GM21619 (cell line): Measurements from ENCODE around the gene IPO11.
"Not testable (repeated sequence)": the region's sequence is repeated elsewhere in the genome, so short reads cannot be mapped to it uniquely, and the experiment has no call there.

Source experiments
- ATAC-seq: cut with Tn5 transposase; IDR thresholded peaks from one replicate; pipeline ENCODE4 v1.9.1; 2021; ENCODE audit not compliant: unreplicated experiment

Gene IPO11

DNA sequence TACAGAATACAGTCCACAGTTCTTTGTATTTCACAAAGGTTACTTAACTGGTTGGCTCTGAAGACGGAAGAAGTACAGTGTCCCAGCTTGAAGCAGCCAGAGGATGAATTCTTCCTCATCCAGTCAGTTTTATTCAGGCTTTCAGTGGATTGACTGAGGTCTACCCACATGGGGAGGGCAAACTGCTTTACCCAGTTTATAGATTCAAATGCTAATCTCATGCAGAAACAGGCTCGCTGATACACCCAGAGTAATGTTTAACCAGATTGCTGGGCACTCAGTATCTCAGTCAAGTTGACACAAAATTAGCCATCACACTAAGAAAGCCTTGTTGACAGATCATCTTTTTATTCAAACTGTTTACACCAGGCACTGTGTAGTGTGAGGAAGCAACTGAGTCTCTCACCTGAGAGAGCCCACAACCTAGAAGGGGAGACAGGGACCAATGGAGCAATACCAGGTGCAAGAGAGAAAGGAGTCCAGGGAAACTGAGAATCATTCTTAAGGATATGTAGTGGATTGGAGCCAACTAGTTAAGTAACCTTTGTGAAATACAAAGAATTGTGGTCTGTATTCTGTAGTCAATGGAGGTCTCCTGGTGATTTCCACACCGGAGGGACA lies 181.9 kb downstream of the IPO11 start:
- no peak for ATAC-seq

DNA sequence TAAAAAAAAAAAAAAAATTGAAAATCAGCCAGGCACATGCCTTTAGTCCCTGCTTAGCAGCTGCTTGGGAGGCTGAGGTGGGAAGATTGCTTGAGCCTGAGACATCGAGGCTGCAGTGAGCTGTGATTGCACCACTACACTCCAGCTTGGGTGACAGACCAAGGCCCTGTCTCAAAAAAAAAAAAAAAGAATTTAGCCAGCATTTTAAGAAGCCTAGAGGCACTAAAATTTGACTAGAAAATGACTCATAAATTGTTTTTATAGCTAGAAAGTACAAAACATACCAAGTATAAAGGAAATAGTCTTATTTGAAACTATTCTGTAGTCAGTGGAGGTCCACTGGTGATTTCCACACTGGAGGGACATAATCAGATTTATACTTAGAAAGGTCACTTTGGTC lies 183.5 kb downstream of the IPO11 start:
- ATAC-seq: no peak

DNA sequence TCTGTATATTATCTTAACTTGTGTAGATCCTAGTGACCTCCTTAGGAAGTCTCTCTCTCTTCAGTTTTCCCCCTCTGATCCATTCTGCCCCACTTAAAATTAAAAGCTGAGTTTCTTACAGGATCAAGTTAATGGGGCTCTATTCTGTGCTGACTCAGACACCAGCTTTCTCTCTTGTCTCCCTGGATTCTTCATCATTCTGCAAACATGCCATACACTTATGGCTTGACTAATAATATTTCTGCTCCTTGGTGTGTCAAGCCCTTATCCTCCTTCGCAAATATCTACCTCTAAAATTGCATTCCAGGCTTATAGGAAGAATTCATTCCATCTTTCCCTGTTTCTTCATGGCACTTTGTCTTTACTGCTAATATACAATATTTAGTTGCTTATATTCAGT lies 184.1 kb downstream of the IPO11 start:
- no peak for ATAC-seq

DNA sequence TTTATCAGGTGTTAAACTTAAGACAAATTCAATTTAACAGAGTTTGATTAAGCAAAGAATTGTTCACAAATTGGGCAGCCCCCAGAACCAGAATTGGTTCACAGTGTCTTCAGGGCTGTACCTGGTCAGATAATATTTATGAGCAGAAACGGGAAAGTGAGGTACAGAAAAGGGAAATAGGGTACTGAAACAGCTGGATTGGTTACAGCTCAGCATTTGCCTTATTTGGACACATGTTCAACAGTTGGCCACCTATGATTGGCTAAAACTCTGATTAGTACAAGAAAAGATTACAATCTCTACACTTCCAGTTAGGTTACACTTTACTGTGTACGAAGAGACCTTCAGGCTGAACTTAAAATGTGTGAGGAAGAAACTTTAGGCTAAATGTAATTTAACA lies 184.8 kb downstream of the IPO11 start:
- no peak for ATAC-seq

DNA sequence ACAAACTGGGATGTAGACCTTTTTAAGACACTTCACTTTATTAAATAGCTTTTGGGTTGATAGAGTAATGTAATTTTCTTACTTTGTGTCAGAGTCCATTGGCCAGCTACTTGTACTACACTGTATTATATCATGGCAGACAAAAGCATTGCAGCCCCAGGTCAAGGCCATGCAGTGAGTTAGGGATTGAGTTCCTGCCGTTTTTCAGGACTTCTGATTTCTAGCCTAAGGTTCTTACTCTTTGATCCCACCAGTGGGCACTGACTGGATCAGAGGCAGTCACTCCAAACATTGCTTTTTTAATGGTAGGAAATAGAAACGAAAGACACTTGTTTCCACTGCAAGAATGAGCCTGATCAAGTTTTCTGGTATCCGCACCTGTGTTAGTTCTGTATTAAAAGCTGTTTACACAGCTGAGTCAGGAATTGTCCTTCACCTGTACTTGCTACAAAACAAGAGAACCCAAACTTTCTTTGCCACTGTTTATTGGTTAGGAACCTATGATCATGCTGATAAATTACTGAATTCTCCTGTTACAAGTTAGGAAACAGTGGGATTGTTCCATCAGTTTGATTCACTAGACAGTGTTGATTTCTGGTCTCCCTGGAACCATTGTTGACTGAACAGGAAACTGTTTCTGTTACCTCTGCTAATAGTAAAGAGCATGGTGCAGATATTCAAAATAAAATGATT lies 188.1 kb downstream of the IPO11 start:
- no peak for ATAC-seq

DNA sequence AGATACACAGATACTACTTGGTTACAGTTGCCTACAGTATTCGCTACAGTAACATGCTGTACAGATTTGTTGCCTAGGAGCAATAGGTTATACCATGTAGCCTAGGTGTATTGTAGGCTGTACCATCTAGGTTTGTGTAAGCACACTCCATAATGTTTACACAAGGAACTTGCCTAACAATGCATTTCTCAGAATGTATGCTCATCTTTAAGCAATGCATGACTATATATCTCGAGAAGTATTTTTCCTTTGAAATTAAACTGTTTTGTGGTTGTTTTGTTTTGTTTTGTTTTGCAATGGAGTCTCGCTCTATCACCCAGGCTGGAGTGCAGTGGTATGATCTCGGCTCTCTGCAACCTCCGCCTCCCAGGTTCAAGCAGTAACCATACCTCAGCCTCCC lies 191.4 kb downstream of the IPO11 start:
- no peak for ATAC-seq

DNA sequence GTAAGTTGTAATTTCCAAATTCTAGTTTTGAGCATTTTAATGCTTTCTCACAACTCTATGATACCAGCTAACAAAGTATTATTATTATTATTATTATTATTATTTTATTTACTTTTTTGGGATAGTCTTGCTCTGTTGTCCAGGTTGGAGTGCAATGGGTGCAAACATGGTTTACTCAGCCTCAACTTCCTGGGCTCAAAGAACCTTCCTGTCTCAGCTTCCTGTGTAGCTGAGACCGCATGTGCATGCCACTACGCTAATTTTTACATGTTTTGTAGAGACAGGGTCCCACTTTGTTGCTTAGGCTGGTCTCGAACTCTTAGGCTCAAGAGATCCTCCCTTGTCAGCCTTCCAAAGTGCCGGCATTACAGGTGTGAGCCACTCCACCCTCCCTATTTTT lies 193.1 kb downstream of the IPO11 start:
- no peak for ATAC-seq

DNA sequence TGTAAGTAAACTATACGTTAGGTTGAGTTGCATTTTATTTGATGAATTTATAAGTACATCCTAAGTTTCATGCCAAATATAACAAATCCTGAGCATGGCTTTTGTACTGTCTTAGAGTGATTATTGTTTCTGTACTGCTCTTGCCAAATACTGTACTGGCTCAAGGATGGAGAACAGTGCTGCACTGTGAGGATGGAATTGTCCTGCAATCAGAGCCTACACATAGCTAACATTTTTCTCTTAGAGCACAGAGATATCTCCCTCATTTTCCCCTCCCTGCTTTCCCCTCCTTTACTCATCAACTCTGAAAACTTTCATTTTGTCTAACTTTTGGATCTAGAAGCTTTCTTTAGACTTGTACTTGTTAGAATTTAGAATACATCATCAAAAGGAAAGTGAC lies 194.3 kb downstream of the IPO11 start:
- ATAC-seq: no peak

DNA sequence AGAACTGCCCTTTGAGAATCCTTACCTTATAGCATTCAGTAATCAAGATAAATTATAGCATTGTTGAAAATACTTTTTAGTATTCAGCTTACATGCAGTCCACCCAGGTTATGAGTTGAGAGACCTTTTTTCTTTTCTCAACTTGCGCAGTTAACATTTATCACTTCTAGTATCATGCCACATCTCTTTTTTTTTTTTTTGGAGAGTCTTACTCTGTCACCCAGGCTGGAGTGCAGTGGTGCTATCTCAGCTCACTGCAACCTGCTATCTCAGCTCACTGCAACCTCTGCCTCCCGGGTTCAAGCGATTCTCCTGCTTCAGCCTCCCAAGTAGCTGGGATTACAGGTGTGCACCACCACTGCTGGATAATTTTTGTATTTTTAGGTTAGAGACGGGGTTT lies 195.1 kb downstream of the IPO11 start:
- ATAC-seq: no peak

DNA sequence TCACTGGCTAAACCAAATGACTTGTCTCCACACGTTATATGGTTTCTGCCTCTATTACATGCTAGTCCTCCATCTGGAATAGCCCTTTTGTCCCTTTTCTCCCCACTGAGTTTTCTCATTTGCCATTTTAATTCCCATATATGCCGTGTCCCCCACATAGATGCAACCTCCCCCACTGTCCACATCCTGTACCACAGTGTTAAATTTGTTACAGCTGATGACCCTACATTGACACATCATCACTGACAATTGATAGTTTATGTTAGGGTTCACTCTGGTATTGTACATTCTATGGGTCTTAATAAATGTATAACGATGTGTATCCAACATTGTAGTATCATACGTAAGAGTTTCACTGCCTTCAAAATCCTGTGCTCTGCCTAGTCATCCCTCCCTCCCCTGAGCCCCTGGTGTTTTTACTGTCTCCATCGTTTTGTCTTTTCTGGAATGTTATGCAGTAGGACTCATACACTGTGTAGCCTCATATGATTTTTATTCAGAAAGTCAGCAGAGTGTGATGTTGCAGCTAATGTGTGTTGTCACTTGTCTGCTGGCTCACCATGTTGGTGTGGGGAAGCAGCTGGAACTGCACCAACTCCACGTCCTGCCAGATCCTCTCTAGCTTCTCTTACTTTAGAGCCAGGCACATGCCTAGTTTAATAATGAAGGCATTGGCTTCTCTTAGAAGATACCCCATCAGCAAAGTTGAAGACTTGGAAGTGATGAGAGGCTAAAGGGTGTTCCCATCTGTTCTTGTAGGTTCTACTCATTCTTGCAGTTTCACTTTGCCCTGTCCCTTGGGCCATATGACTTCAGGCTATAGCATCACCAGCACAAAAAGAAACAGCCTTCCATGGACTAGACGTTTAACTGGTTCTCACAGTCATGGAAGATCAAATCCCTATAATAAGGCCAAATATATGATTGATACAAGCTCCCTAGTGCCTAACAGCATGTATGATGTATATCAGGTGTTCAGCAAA lies 196.3 kb downstream of the IPO11 start:
- ATAC-seq: no peak

DNA sequence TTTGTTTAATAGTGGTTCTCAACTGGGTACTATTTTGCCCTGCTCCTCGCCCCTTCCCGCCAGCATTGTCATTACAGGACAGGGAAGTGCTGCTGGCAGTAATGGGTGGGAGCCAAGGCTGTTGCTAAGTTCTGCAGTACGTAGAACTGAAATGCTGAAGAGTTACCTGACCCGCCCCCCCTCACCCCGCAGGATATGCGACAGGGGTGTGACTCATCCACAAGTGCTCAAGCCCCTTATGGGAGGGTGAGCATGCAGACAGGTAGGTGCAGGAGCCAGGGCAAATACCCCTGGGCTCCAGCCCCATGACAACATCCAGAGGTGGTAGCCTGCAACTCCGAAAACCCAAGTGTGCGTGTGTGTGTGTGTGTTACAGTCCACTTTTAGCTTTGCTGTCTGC lies 201.8 kb downstream of the IPO11 start:
- ATAC-seq: no peak

DNA sequence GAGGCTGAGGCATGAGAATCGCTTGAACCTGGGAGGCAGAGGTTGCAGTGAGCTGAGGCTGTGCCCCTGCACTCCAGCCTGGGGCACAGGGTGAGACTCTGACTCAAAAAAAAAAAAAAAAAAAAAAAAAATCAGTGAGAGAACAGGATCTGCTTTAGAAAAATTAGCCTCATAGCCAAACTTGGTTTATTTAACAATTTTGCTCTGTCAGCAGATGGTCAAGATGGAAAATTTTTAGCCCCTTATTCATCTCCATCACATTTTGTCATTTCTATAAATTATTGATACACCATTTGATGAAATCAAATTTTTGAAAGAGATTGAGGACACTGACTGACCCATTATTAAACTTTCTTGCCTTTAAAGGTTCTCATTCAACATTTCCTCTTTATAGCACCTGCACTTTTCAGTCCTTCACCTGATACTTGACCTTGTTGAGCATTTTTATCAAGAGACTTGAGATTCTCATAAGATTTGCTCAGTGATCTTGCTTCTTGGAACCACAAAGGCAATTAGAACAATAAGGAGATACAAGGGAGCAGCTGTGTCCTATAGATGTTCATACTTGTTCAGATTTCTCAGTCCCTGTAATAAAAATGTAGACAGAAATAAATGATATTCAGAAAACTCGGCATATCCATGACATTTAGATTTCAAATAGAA lies 204.2 kb downstream of the IPO11 start:
- no peak for ATAC-seq

DNA sequence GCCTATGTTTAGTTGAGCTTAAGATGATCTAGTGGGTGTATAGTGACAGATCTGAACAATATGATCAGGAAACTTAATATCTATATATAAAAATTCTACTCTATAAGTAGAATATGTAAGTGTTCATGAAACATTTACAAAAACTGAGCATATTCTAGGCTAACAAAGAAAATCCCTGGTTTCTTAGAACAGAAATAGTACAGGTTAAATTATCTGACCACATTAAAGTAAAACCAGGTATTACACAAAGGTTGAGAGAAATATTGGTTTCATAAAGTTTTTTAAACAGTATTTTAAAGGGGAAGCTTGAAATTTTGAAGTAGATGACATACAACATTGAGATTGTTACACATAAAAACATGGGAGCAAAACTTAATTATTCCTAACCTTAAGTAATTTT lies 205.4 kb downstream of the IPO11 start:
- no peak for ATAC-seq

DNA sequence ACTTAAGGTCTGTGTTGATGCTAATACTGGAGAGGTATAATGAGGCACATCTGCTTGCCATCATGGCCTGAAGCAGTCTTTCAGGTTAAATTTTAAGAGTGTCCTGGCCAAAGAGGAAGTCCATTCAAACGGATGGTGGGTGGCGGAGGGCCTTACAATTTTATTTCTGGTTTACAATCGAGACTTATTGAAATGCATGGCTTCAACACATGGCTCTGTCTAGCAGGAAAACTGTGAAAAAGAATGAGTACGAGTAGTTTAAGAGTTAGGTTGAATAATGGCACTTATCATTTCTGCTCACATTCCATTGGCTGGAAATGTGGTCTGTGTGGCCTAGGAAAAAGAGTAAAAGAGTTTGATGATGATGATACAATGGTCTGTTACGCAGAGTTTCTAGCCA lies 208.2 kb downstream of the IPO11 start:
- ATAC-seq: no peak

DNA sequence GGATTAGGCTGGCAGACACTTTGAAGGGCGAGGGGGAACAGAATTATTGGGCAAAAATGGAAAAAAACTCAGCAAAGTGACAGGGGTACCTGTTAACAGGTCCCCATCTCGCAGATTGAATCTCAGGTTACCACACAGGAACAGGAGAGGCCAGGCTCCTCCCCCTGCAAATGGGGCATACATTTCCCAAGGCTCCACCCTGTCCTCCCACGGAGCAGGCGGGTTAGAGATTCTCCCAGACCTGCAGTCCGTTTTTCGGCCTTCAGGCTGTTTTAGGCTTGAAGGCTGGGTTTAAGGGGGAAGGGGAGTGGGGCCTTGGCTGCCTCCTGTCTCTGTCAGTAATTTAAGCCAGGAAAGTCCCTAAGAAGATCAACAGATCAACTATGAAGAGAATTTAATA lies 208.7 kb downstream of the IPO11 start:
- no peak for ATAC-seq

DNA sequence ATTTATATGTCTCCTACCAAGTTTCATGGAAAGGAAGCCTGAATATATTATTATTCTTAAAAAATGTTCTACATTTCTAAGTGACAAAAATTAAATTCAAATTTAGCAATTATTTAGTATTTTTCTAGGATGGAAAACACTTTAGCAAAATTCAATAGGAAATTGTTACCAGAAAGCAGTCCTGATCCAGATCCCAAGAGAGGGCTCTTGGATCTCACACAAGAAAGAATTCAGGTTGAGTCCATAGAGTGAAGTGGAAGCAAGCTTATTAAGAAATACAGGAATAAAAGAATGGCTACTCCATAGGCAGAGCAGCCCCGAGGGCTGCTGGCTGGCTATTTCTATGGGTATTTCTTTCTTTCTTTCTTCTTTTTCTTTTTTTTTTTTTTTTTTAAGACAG lies 210.7 kb downstream of the IPO11 start:
- ATAC-seq: no peak

DNA sequence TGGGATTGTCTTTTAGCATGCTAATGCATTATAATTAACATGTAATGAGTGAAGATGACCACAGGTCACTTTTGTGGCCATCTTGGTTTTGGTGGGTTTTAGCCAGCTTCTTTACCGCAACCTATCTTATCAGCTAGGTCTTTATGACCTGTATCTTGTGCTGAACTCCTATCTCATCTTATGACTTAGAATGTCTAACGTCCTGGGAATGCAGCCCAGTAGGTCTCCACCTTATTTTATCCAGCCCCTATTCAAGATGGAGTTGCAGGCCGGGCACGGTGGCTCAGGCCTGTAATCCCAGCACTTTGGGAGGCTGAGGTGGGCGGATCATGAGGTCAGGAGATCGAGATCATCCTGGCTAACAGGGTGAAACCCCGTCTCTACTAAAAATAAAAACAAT lies 211.9 kb downstream of the IPO11 start:
- ATAC-seq: not testable (repeated sequence)

DNA sequence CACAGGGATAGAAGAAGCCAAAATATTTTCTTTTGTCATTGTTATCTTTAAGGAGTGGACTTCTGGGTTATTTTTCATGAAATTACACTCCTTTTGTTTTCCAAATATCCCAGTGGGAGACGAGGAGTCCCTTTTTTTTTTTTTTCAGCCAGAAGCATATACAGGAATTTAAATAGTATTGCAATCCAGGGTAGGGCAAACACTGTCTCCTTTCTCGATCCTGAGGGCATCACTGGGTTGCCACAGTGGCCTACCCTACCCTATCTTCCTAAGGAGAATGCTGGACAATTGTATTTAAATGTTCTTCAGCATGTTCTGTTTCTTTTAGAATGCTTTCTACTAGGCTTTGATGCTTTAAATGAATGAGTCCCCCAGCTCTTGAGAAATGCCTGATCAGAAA lies 214.0 kb downstream of the IPO11 start:
- no peak for ATAC-seq

DNA sequence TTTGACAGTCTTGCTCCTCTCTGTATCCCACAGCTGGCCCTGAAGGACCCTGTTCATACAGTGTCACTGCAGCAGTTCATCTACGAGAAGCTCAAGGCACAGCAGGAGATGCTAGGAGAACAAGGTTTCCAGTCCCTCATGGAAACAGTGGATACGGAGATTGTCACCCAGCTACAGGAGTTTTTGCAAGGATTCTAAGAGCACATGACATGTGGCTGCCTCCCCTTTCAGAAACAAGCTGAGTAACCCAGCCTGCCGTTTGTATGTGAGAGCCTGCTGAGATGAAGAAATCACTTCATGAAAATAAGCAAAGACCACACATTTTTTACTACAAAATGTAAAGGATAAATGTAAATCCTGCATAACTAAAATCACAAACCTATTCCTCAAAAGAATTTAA lies 214.6 kb downstream of the IPO11 start:
- no peak for ATAC-seq

DNA sequence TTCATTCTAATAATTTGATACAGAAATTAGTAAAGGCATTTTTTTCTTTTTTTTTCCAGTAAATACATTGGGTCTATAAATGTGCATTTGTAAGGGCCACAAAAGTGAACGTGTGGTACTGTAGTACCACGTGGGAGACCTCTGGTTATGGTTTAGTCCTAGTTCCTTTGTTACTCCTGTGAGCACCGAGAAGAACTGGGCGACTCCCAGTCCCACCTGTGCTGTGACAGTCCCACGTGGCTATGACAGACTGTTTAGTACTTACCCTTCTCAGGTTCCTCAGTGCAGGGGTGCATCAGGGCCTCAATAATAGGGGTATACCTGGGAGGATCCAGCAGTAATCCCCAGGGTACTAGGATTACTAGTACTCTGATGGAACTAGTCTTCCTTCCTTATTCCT lies 215.3 kb downstream of the IPO11 start:
- ATAC-seq: no peak

DNA sequence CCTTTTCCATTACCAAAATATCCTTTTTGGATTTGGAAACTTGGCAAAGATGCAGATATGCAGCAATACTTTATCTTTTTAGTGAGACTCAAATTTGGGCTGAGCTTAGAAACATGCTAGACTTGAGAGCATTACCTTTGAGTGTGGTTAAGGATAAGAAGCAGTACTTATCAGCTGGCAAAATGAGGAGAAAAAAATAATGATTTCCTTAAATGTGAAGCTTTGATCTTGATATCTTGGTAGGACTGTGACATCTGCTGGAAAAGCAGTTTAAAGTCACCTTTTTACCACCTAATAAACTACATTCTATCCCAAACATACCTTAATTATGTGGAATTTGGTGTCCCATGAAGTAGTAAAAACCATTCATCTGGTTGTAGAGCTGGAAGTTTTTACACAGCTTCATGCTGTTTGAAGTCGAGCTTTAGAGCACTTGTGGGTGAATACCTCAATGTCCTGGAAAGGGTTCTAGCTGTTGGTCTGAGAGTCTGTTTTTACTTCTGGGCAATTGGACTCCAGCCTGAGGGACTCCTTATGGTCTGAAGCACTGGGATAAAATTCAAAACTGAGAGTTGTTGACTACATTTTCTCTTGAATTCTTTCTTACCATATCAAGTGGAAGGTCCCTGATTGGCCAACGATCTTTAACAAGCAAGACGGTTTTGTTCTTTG lies 219.5 kb downstream of the IPO11 start:
- no peak for ATAC-seq
